ENCODE measurements around the gene SOX5. TPM values are rescaled to one million over a fixed set of nuclear protein-coding genes. Genes with fewer than 3 reads are reported as not detected.
"Not testable (repeated sequence)": the region's sequence is repeated elsewhere in the genome, so short reads cannot be mapped to it uniquely, and the experiment has no call there.

SOX5 gene
- total RNA-seq, 1 donor from 2014 or later, result 21.1 TPM

DNA sequence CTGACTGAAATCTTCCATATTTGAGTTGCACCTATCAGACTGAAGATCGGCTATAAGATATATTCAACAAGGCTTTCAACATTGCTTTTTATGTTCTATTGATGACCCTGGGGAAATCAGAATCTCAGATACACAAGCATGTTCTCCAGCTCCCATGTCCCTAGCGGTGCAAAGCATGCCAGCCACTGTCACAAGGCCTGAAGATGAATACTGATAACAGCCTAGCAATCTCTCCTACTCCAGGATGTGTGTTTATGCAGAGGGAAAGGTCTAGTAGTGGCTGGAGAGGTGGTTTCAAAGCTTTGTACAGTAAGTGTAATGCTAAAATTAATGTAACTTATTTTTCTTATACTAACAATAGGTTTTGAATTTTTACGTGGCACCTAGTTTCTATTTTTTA lies 64.6 kb downstream of the SOX5 start:
- Histone ChIP-seq H3K36me3 (no peaks in the 10 kb centered on the region), H3K27ac (no peak overlapping the region), H3K4me3 (no peak overlapping the region), H3K4me1 (no peaks in the 10 kb centered on the region), H3K9me3 (no peaks in the 10 kb centered on the region), H3K27me3 (no peaks in the 10 kb centered on the region)
- TF ChIP-seq CTCF (IDR thresholded peaks at IDR 0.05) (no peak), POLR2A (IDR thresholded peaks at IDR 0.05) (no peak), POLR2AphosphoS5 (IDR thresholded peaks at IDR 0.05; ENCODE audit: insufficient read depth in 1 of 2, low read depth in 1 of 2) (no peak)
- DNase-seq (ENCODE audit: extremely low spot score in 2 of 2), result no peak
- intact Hi-C loops (cut with DNase I), result no loop called here

DNA sequence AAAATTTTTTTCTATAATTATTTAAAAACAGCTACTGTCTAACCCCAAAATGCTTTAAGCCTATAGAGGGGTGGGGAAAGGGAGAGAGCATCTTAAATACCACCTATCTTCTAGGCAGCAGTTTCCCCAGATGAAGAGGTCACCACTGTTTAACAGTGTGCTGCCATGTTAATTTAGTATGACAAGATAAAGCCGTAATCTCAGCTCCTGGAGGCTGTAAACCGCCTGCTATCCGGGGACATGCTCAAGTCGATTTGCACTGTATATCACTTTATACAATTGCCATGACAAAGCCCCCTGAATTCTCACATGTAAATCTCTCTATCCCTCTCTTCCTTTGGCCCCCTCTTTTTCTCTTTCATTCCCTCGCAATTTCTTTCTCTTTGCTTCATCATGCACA lies 68.5 kb downstream of the SOX5 start:
- no peaks in the 10 kb centered on the region for H3K9me3 ChIP-seq
- intact Hi-C loops (cut with DNase I), result no loop called here
- no peaks in the 10 kb centered on the region for H3K36me3 ChIP-seq
- H3K4me3 ChIP-seq, result no peak overlapping the region
- no peak for TF ChIP-seq POLR2A (IDR thresholded peaks at IDR 0.05)
- TF ChIP-seq POLR2AphosphoS5 (IDR thresholded peaks at IDR 0.05; ENCODE audit: insufficient read depth in 1 of 2, low read depth in 1 of 2), result no peak
- no peak for TF ChIP-seq CTCF (IDR thresholded peaks at IDR 0.05)
- H3K4me1 ChIP-seq, result no peaks in the 10 kb centered on the region
- DNase-seq (ENCODE audit: extremely low spot score in 2 of 2), result no peak
- H3K27ac ChIP-seq, result no peak overlapping the region
- H3K27me3 ChIP-seq, result no peaks in the 10 kb centered on the region

- H3K4me3 ChIP-seq; H3K36me3 ChIP-seq; H3K27me3 ChIP-seq; intact Hi-C loops (cut with DNase I); DNase-seq (ENCODE audit: extremely low spot score in 2 of 2); H3K4me1 ChIP-seq; H3K27ac ChIP-seq; H3K9me3 ChIP-seq: not testable (repeated sequence)
These were observed 72.9 kb downstream of the SOX5 start for GRCh38 chr12:23876618-23877017.

DNA sequence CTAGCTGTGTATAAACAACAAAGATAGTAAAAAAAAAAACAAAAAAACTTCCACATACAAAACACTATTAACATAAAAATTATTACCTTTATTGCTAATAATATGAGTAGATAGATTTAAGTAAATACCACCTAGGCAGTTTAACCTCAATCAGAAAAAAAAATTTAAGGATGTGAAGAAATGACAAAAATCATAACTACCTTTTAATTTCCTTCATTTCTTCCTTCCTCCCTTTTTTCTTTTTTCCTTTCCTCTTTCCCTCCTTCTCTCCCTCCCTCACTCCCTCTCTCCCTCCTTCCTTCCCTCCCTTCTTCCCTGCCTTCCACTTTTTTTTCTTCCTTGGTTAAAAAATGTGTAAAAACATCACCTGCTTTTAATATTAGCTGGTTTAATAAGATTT lies 81.7 kb downstream of the SOX5 start:
- H3K36me3 ChIP-seq, result no peaks in the 10 kb centered on the region
- H3K27ac ChIP-seq, result no peak overlapping the region
- no peak for TF ChIP-seq CTCF (IDR thresholded peaks at IDR 0.05)
- TF ChIP-seq POLR2A (IDR thresholded peaks at IDR 0.05), result no peak
- no peak for TF ChIP-seq POLR2AphosphoS5 (IDR thresholded peaks at IDR 0.05; ENCODE audit: insufficient read depth in 1 of 2, low read depth in 1 of 2)
- DNase-seq (ENCODE audit: extremely low spot score in 2 of 2), result no peak
- H3K27me3 ChIP-seq, result no peaks in the 10 kb centered on the region
- no peak overlapping the region for H3K4me3 ChIP-seq
- H3K9me3 ChIP-seq, result no peaks in the 10 kb centered on the region
- H3K4me1 ChIP-seq, result no peaks in the 10 kb centered on the region
- intact Hi-C loops (cut with DNase I), result no loop called here

DNA sequence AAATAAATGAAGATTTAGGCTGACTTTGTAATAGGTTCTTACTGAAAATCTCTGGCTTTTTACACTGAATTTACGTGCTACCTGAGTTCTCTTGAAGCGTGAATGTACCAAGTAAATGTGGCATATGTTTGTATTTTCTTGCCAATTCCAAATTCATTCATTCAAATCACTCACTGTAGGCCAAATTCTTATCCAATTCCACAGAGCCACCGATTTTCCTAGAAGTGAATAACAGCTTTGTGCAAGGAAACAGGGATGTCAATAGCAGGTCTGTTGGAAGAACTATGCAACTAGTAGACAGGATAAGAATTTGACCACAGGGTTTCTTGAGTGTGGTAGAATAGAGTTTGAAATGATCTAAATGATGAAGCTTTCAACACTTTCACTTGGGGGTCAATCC lies 86.8 kb downstream of the SOX5 start:
- intact Hi-C loops (cut with DNase I), result no loop called here
- Histone ChIP-seq H3K36me3 (no peaks in the 10 kb centered on the region), H3K27me3 (no peaks in the 10 kb centered on the region), H3K27ac (no peak overlapping the region), H3K4me3 (no peak overlapping the region), H3K4me1 (no peaks in the 10 kb centered on the region), H3K9me3 (no peaks in the 10 kb centered on the region)
- no peak for DNase-seq (ENCODE audit: extremely low spot score in 2 of 2)
- TF ChIP-seq CTCF (IDR thresholded peaks at IDR 0.05) (no peak), POLR2AphosphoS5 (IDR thresholded peaks at IDR 0.05; ENCODE audit: insufficient read depth in 1 of 2, low read depth in 1 of 2) (no peak), POLR2A (IDR thresholded peaks at IDR 0.05) (no peak)

- no peak for DNase-seq (ENCODE audit: extremely low spot score in 2 of 2)
- H3K27me3 ChIP-seq, result no peaks in the 10 kb centered on the region
- H3K27ac ChIP-seq, result no peak overlapping the region
- TF ChIP-seq POLR2AphosphoS5 (IDR thresholded peaks at IDR 0.05; ENCODE audit: insufficient read depth in 1 of 2, low read depth in 1 of 2) (no peak), POLR2A (IDR thresholded peaks at IDR 0.05) (no peak), CTCF (IDR thresholded peaks at IDR 0.05) (no peak)
- no peak overlapping the region for H3K4me3 ChIP-seq
- no peaks in the 10 kb centered on the region for H3K4me1 ChIP-seq
- H3K36me3 ChIP-seq, result no peaks in the 10 kb centered on the region
- intact Hi-C loops (cut with DNase I), result no loop called here
- no peaks in the 10 kb centered on the region for H3K9me3 ChIP-seq
These were observed 89.5 kb downstream of the SOX5 start for GRCh38 chr12:23860019-23860418.

All from vagina (tissue), 2 donors.